Measurements from ENCODE around the gene PYCARD.
"Not testable (repeated sequence)": the region's sequence is repeated elsewhere in the genome, so short reads cannot be mapped to it uniquely, and the experiment has no call there.

Gene PYCARD

DNA sequence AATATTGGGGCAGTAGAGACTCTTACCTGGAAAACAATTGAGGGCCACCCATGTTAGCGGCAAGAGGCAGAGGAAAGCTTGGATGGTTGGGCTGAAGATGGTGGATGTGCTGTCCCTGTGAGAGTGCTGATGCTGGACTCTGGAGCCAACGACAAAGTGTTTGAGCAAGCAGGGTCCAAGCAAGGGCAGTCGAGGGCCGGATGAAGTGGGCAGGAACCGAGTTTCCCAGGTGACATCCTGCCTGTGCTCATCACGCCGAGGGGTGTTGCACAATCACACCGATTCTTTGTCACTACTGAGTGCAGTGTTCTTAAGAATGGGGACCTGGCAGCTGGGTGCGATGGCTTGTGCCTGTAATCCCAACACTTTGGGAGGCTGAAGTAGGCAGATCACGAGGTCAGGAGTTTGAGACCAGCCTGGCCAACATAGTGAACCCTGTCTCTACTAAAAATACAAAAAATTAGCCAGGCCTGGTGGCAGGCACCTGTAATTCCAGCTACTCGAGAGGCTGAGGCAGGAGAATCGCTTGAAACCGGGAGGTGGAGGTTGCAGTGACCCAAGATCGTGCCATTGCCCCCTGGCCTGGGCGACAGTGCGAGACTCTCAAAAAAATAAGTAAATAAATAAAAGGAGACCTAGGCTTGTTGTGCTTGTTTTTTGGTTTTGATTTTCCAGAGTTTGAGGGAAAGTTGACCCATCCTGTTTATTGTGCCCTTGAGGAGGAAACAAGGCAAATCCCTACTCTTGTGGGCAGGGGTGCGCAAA is 6.1 kb downstream of the PYCARD start (continued):
- TF ChIP-seq PPARA (CRISPR knock-in tag; IDR thresholded peaks at IDR 0.05; ENCODE audit: borderline replicate concordance) (no peak), ZFP3 (CRISPR knock-in tag; IDR thresholded peaks at IDR 0.05) (no peak)

DNA sequence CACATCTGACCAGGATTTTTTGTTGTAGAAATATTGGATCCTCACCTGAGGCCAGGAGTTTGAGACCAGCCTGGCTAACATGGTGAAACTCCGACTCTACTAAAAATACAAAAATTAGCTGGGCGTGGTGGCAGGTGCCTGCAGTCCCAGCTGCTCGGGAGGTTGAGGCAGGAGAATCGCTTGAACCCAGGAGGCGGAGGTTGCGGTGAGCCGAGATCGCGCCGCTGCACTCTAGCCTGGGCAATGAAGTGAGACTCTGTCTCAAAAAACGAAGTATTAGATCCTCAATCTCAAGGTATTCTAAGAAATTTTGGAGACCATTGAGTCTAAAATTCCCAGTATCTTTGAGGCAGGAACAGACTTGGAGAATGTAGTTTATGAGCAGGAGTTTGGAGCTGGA is 6.7 kb downstream of the PYCARD start:
- ATAC-seq = not testable (repeated sequence)

DNA sequence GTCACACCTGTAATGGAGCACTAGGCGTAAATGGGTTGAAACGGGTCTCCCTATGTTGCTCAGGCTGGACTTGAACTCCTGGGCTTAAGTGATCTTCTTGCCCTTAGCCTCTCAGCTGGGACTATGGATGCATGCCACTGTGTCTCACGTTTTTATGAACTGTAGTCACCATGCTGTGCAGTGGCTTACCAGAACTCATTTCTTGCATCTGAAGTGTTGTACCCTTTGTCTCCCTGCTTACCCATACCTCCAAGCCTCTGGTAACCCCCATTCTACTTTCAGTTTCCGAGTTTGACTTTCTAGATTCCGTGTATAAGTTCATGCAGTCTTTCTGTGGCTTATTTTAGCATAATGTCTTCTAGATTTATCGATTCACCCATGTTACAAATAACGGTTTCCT is 7.7 kb downstream of the PYCARD start:
- TF ChIP-seq TSHZ2 (CRISPR knock-in tag; IDR thresholded peaks at IDR 0.05) (no peak), ESRRG (CRISPR knock-in tag; IDR thresholded peaks at IDR 0.05) (0 out of 2 replicates have a peak, but pooled peaks have one; percentile 25)
- no peak for ATAC-seq

DNA sequence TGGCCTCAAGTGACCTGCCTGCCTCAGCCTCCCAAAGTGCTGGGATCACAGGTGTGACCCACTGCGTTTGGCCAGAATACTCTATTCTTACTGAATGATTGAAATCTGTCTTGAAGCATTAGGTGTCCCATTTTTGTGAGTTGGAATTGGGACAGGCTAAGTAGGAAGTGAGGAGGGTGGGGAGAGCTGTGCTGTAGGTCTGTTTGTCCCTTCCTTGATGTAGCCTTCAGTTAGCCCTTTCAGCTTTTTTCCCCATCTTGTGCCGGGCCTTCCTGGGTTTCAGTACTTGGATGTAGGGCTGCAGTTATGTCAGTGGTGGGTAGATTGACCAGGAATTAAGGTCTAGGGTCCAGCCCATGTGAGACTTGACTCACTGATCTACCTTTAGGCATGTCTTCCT is 8.7 kb downstream of the PYCARD start:
- ATAC-seq = no peak
- TF ChIP-seq, protein P1, sequence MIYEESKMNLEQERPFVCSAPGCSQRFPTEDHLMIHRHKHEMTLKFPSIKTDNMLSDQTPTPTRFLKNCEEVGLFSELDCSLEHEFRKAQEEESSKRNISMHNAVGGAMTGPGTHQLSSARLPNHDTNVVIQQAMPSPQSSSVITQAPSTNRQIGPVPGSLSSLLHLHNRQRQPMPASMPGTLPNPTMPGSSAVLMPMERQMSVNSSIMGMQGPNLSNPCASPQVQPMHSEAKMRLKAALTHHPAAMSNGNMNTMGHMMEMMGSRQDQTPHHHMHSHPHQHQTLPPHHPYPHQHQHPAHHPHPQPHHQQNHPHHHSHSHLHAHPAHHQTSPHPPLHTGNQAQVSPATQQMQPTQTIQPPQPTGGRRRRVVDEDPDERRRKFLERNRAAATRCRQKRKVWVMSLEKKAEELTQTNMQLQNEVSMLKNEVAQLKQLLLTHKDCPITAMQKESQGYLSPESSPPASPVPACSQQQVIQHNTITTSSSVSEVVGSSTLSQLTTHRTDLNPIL (CRISPR knock-in tag; IDR thresholded peaks at IDR 0.05; ENCODE audit: low read depth) = no peak
- TF ChIP-seq ZC3H10 (CRISPR knock-in tag; IDR thresholded peaks at IDR 0.05) (no peak), OSR1 (CRISPR knock-in tag; IDR thresholded peaks at IDR 0.05) (no peak), GLIS3 (CRISPR knock-in tag; IDR thresholded peaks at IDR 0.05) (no peak), TCF4 (CRISPR knock-in tag; IDR thresholded peaks at IDR 0.05; ENCODE audit: borderline replicate concordance) (no peak), CSDC2 (CRISPR knock-in tag; IDR thresholded peaks at IDR 0.05) (no peak), TSHZ2 (CRISPR knock-in tag; IDR thresholded peaks at IDR 0.05) (no peak), ZFP30 (CRISPR knock-in tag; IDR thresholded peaks at IDR 0.05) (no peak), BACH2 (CRISPR knock-in tag; IDR thresholded peaks at IDR 0.05; ENCODE audit: borderline replicate concordance) (no peak), TOX (CRISPR knock-in tag; IDR thresholded peaks at IDR 0.05; ENCODE audit: borderline replicate concordance) (no peak), ZFP3 (CRISPR knock-in tag; IDR thresholded peaks at IDR 0.05) (no peak), SNAI2 (CRISPR knock-in tag; IDR thresholded peaks at IDR 0.05) (no peak), ZNF8 (CRISPR knock-in tag; IDR thresholded peaks at IDR 0.05) (no peak), RARB (CRISPR knock-in tag; IDR thresholded peaks at IDR 0.05) (no peak), ARNTL (CRISPR knock-in tag; IDR thresholded peaks at IDR 0.05; ENCODE audit: borderline replicate concordance, low read depth) (no peak), ESRRG (CRISPR knock-in tag; IDR thresholded peaks at IDR 0.05) (no peak), PPARA (CRISPR knock-in tag; IDR thresholded peaks at IDR 0.05; ENCODE audit: borderline replicate concordance) (no peak)
- TF ChIP-seq, protein P2, sequence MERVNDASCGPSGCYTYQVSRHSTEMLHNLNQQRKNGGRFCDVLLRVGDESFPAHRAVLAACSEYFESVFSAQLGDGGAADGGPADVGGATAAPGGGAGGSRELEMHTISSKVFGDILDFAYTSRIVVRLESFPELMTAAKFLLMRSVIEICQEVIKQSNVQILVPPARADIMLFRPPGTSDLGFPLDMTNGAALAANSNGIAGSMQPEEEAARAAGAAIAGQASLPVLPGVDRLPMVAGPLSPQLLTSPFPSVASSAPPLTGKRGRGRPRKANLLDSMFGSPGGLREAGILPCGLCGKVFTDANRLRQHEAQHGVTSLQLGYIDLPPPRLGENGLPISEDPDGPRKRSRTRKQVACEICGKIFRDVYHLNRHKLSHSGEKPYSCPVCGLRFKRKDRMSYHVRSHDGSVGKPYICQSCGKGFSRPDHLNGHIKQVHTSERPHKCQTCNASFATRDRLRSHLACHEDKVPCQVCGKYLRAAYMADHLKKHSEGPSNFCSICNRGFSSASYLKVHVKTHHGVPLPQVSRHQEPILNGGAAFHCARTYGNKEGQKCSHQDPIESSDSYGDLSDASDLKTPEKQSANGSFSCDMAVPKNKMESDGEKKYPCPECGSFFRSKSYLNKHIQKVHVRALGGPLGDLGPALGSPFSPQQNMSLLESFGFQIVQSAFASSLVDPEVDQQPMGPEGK (CRISPR knock-in tag; IDR thresholded peaks at IDR 0.05; ENCODE audit: borderline replicate concordance) = no peak
- TF ChIP-seq, protein P3, sequence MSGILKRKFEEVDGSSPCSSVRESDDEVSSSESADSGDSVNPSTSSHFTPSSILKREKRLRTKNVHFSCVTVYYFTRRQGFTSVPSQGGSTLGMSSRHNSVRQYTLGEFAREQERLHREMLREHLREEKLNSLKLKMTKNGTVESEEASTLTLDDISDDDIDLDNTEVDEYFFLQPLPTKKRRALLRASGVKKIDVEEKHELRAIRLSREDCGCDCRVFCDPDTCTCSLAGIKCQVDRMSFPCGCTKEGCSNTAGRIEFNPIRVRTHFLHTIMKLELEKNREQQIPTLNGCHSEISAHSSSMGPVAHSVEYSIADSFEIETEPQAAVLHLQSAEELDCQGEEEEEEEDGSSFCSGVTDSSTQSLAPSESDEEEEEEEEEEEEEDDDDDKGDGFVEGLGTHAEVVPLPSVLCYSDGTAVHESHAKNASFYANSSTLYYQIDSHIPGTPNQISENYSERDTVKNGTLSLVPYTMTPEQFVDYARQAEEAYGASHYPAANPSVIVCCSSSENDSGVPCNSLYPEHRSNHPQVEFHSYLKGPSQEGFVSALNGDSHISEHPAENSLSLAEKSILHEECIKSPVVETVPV (CRISPR knock-in tag; IDR thresholded peaks at IDR 0.05) = no peak
- TF ChIP-seq, protein P4, sequence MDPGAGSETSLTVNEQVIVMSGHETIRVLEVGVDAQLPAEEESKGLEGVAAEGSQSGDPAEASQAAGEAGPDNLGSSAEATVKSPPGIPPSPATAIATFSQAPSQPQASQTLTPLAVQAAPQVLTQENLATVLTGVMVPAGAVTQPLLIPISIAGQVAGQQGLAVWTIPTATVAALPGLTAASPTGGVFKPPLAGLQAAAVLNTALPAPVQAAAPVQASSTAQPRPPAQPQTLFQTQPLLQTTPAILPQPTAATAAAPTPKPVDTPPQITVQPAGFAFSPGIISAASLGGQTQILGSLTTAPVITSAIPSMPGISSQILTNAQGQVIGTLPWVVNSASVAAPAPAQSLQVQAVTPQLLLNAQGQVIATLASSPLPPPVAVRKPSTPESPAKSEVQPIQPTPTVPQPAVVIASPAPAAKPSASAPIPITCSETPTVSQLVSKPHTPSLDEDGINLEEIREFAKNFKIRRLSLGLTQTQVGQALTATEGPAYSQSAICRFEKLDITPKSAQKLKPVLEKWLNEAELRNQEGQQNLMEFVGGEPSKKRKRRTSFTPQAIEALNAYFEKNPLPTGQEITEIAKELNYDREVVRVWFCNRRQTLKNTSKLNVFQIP (CRISPR knock-in tag; IDR thresholded peaks at IDR 0.05; ENCODE audit: borderline replicate concordance, low read depth) = no peak
